Loucy (cell line): ENCODE measurements around the gene MYL6.

ENCODE experiments used
- H2AFZ ChIP-seq: fragments of 200-600 bp; sonication (generic); 2 replicates; pipeline ENCODE4 v1.6.0; 2016; ENCODE audit warnings: antibody characterized with exemption, mild to moderate bottlenecking, low read length, moderate library complexity
- H3F3A ChIP-seq: fragments of 200-600 bp; 2 replicates; pipeline ENCODE4 v1.6.0; 2016; ENCODE audit warnings: antibody characterized with exemption, low read depth, mild to moderate bottlenecking
- H3K27me3 ChIP-seq: fragments of 200-600 bp; sonication (generic); 2 replicates; pipeline ENCODE4 v1.6.1; 2014; ENCODE audit warnings: low read length, mild to moderate bottlenecking; ENCODE audit not compliant: insufficient read depth, poor library complexity, severe bottlenecking
- H3K36me3 ChIP-seq: fragments of 200-600 bp; sonication (generic); 2 replicates; pipeline ENCODE4 v1.6.1; 2016; ENCODE audit warnings: low read length; ENCODE audit not compliant: insufficient read depth
- H3K4me1 ChIP-seq: fragments of 200-600 bp; sonication (generic); 2 replicates; pipeline ENCODE4 v1.5.1; 2014; ENCODE audit warnings: low read length, mild to moderate bottlenecking; ENCODE audit not compliant: insufficient read depth, poor library complexity, severe bottlenecking
- H3K4me2 ChIP-seq: fragments of 200-600 bp; sonication (generic); 2 replicates; pipeline ENCODE4 v1.6.0; 2014; ENCODE audit warnings: antibody characterized with exemption, low read length, low read depth, mild to moderate bottlenecking; ENCODE audit not compliant: poor library complexity, severe bottlenecking
- H3K4me3 ChIP-seq: fragments of 200-600 bp; sonication (generic); 2 replicates; pipeline ENCODE4 v1.5.1; 2014; ENCODE audit warnings: low read length, mild to moderate bottlenecking, mixed read lengths; ENCODE audit not compliant: poor library complexity, severe bottlenecking
- H3K79me2 ChIP-seq: fragments of 200-600 bp; sonication (generic); 2 replicates; pipeline ENCODE4 v1.6.1; 2014; ENCODE audit warnings: low read length; ENCODE audit not compliant: insufficient read depth
- H3K9ac ChIP-seq: fragments of 200-600 bp; sonication (generic); 2 replicates; pipeline ENCODE4 v1.6.0; 2014; ENCODE audit warnings: mild to moderate bottlenecking, low read depth, low read length, moderate library complexity; ENCODE audit not compliant: poor library complexity, severe bottlenecking
- H3K9me2 ChIP-seq: fragments of 200-600 bp; sonication (generic); replicated peaks from 2 replicates; pipeline ENCODE4 v1.6.1; 2016; ENCODE audit warnings: low read depth, low read length, mixed read lengths
- H3K9me3 ChIP-seq: fragments of 200-600 bp; sonication (generic); 2 replicates; pipeline ENCODE4 v1.6.1; 2014; ENCODE audit warnings: mild to moderate bottlenecking, antibody characterized with exemption, low read length, low read depth; ENCODE audit not compliant: insufficient read depth
- H4K20me1 ChIP-seq: fragments of 200-600 bp; sonication (generic); 2 replicates; pipeline ENCODE4 v1.6.0; 2014; ENCODE audit warnings: antibody characterized with exemption, low read length, mild to moderate bottlenecking; ENCODE audit not compliant: insufficient read depth, poor library complexity, severe bottlenecking
- CTCF ChIP-seq: fragments of 200-600 bp; sonication (generic); conservative IDR thresholded peaks from 2 replicates; pipeline ENCODE4 v1.5.1; 2014; ENCODE audit warnings: mild to moderate bottlenecking, antibody characterized with exemption, low read length
- EZH2phosphoT487 ChIP-seq: fragments of 200-600 bp; IDR thresholded peaks from 2 replicates; pipeline ENCODE4 v1.6.1; 2018; ENCODE audit warnings: antibody characterized with exemption, mild to moderate bottlenecking, moderate library complexity, borderline replicate concordance

The MYL6 gene

GRCh38 chr12:56162468-56163290 lies 4.5 kb downstream of the MYL6 start:
- Histone ChIP-seq H3K4me2 (no peak overlapping the region), H4K20me1 (peaks cover 44% of the 10 kb centered on the region), H3F3A (no peaks in the 10 kb centered on the region), H3K9me2 (no peaks in the 10 kb centered on the region), H3K4me3 (no peak overlapping the region), H3K79me2 (peaks cover 40% of the 10 kb centered on the region), H2AFZ (no peak overlapping the region), H3K9ac (no peak overlapping the region), H3K36me3 (peaks cover 75% of the 10 kb centered on the region; the same call in 1 of the 2 replicates), H3K4me1 (peaks cover 25% of the 10 kb centered on the region), H3K9me3 (no peaks in the 10 kb centered on the region), H3K27me3 (no peaks in the 10 kb centered on the region)
- TF ChIP-seq EZH2phosphoT487 (no peak), CTCF (no peak)

- no peak overlapping the region for H2AFZ ChIP-seq
- no peaks in the 10 kb centered on the region for H3K27me3 ChIP-seq
- H3K9me2 ChIP-seq = no peaks in the 10 kb centered on the region
- H4K20me1 ChIP-seq = peaks cover 40% of the 10 kb centered on the region
- TF ChIP-seq EZH2phosphoT487 = no peak
- TF ChIP-seq CTCF = no peak
- H3K4me3 ChIP-seq = no peak overlapping the region
- no peaks in the 10 kb centered on the region for H3F3A ChIP-seq
- H3K79me2 ChIP-seq = peaks cover 34% of the 10 kb centered on the region
- H3K4me2 ChIP-seq = no peak overlapping the region
- no peaks in the 10 kb centered on the region for H3K9me3 ChIP-seq
- H3K9ac ChIP-seq = no peak overlapping the region
- peaks cover 81% of the 10 kb centered on the region; the same call in 1 of the 2 replicates for H3K36me3 ChIP-seq
- peaks cover 24% of the 10 kb centered on the region for H3K4me1 ChIP-seq
Measured at GRCh38 chr12:56163533-56164344, 5.6 kb downstream of the MYL6 start.

GRCh38 chr12:56164345-56164729 lies 6.2 kb downstream of the MYL6 start:
- H3F3A ChIP-seq = no peaks in the 10 kb centered on the region
- no peak overlapping the region for H3K4me2 ChIP-seq
- TF ChIP-seq EZH2phosphoT487 (no peak), CTCF (no peak)
- peaks cover 18% of the 10 kb centered on the region for H3K4me1 ChIP-seq
- H2AFZ ChIP-seq = no peak overlapping the region
- no peaks in the 10 kb centered on the region for H3K9me2 ChIP-seq
- no peak overlapping the region for H3K9ac ChIP-seq
- H3K4me3 ChIP-seq = no peak overlapping the region
- H3K36me3 ChIP-seq = peaks cover 85% of the 10 kb centered on the region; the same call in 1 of the 2 replicates
- H3K27me3 ChIP-seq = no peaks in the 10 kb centered on the region
- H3K9me3 ChIP-seq = no peaks in the 10 kb centered on the region
- H4K20me1 ChIP-seq = peaks cover 34% of the 10 kb centered on the region
- H3K79me2 ChIP-seq = peaks cover 28% of the 10 kb centered on the region
